ENCODE data around the gene SMS.

DNA sequence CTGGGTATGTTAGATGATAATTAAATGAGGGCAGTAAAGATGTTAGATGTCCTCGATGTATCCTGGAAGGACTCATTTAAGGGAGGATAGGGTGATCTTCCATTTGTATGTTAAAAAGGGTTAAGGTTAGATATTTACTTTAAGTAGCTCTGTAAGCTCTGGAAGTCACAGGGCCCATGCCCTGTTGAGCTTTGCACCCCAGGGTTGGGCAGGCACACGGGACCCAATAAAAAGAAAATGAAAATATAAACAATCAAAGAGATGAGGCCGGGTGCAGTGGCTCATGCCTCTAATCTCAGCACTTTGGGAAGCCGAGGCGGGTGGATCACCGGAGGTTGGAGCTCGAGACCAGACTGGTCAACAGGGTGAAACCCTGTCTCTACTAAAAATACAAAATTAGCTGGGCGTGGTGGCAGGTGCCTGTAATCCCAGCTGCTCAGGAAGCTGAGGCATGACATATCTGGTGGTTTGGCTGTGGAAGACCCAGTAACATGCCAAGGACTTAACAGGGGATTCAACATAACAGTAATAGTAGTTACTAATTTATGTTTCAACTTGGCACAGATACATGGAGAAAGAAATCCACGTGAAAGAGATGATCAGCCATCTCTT, 74.7 kb downstream of the SMS start:
- TF ChIP-seq, protein P1, sequence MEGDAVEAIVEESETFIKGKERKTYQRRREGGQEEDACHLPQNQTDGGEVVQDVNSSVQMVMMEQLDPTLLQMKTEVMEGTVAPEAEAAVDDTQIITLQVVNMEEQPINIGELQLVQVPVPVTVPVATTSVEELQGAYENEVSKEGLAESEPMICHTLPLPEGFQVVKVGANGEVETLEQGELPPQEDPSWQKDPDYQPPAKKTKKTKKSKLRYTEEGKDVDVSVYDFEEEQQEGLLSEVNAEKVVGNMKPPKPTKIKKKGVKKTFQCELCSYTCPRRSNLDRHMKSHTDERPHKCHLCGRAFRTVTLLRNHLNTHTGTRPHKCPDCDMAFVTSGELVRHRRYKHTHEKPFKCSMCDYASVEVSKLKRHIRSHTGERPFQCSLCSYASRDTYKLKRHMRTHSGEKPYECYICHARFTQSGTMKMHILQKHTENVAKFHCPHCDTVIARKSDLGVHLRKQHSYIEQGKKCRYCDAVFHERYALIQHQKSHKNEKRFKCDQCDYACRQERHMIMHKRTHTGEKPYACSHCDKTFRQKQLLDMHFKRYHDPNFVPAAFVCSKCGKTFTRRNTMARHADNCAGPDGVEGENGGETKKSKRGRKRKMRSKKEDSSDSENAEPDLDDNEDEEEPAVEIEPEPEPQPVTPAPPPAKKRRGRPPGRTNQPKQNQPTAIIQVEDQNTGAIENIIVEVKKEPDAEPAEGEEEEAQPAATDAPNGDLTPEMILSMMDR (IDR thresholded peaks at IDR 0.05; ENCODE audit: low read depth, low read length, poor library complexity, severe bottlenecking): no peak
- TF ChIP-seq EZH2phosphoT487 (IDR thresholded peaks at IDR 0.05; ENCODE audit: borderline replicate concordance, low read length): no peak

Data from DOHH2 (cell line).